NCI-H2196 (cell line): ENCODE measurements around the gene ESAM.

Experiments used
- DNase-seq: peaks from one replicate; lab custom pipeline; 2025; ENCODE audit not compliant: unreplicated experiment; lab: John Stamatoyannopoulos, UW

Gene ESAM

GRCh38 chr11:124762105-124762623, at the start of gene ESAM:
TSS of gene ESAM (minus strand) at chr11:124762290. CDS start at chr11:124762154, 136 bp downstream.
- DNase-seq: peak; percentile 14

- DNase-seq: no peak
Observed at GRCh38 chr11:124811399-124812125, 49.5 kb upstream of the ESAM start.

GRCh38 chr11:124807660-124808270, 45.7 kb upstream of the ESAM start:
- no peak for DNase-seq

GRCh38 chr11:124807201-124807600, 45.1 kb upstream of the ESAM start:
- no peak for DNase-seq

- DNase-seq: no peak
Observed at GRCh38 chr11:124804884-124805283, 42.8 kb upstream of the ESAM start.

- DNase-seq: no peak
Observed at GRCh38 chr11:124801636-124802312, 39.7 kb upstream of the ESAM start.

- DNase-seq: no peak
Observed at GRCh38 chr11:124801014-124801413, 38.9 kb upstream of the ESAM start.

GRCh38 chr11:124800226-124800929, 38.3 kb upstream of the ESAM start, which contains the start of gene MSANTD2:
TSS of gene MSANTD2 (minus strand) at chr11:124800406. CDS start at chr11:124800380, 26 bp downstream.
- peak; percentile 71 for DNase-seq

GRCh38 chr11:124799348-124800225, 37.5 kb upstream of the ESAM start:
- peak; percentile 33 for DNase-seq

GRCh38 chr11:124798991-124799347, 36.9 kb upstream of the ESAM start:
- no peak for DNase-seq

- no peak for DNase-seq
Observed at GRCh38 chr11:124796312-124796711, 34.2 kb upstream of the ESAM start.

- peak; percentile 63 for DNase-seq
Observed at GRCh38 chr11:124793466-124794278, 31.6 kb upstream of the ESAM start.

GRCh38 chr11:124791626-124792341, 29.7 kb upstream of the ESAM start:
- DNase-seq: no peak

GRCh38 chr11:124788521-124788920, 26.4 kb upstream of the ESAM start:
- no peak for DNase-seq

- DNase-seq: no peak
Observed at GRCh38 chr11:124784051-124784450, 22.0 kb upstream of the ESAM start.

- no peak for DNase-seq
Observed at GRCh38 chr11:124783002-124783401, 20.9 kb upstream of the ESAM start.

GRCh38 chr11:124779568-124779967, 17.5 kb upstream of the ESAM start:
- no peak for DNase-seq

- no peak for DNase-seq
Observed at GRCh38 chr11:124778281-124778680, 16.2 kb upstream of the ESAM start.
